Left lung (tissue), 10 donors: ENCODE measurements around the gene MED13. TPM values are rescaled to one million over a fixed set of nuclear protein-coding genes. Genes with fewer than 3 reads are reported as not detected.
"Not testable (repeated sequence)": the region's sequence is repeated elsewhere in the genome, so short reads cannot be mapped to it uniquely, and the experiment has no call there.

Source experiments
- ATAC-seq: fragments of 200-7000 bp; cut with Tn5 transposase; one replicate; pipeline ENCODE4 v1.9.1; 2020; ENCODE audit warnings: moderate library complexity
- DNase-seq, 4 donors: peaks; one replicate each; pipeline ENCODE4 v3.0.0-alpha.2; 2013 to 2020
- H3K27ac ChIP-seq, 2 donors: fragments of 200-600 bp; sonication (generic) in 1 of 2; one replicate each; pipeline versions ENCODE4 v1.5.0 to v1.8.0; 2020 to 2021
- H3K27me3 ChIP-seq, 2 donors: fragments of 200-600 bp; sonication (generic) in 1 of 2; one replicate each; pipeline versions ENCODE4 v1.5.0 to v1.8.0; 2020 to 2021
- H3K36me3 ChIP-seq, 2 donors: fragments of 200-600 bp; sonication (generic) in 1 of 2; one replicate each; pipeline versions ENCODE4 v1.5.0 to v1.8.0; 2020 to 2021
- H3K4me1 ChIP-seq, 2 donors: fragments of 200-600 bp; one replicate each; pipeline ENCODE4 v1.8.0; 2021
- H3K4me3 ChIP-seq, 2 donors: fragments of 200-600 bp; sonication (generic) in 1 of 2; one replicate each; pipeline versions ENCODE4 v1.5.0 to v1.8.0; 2020 to 2021; ENCODE audit warnings: mild to moderate bottlenecking in 1 of 2
- H3K9me3 ChIP-seq, 2 donors: fragments of 200-600 bp; sonication (generic) in 1 of 2; one replicate each; pipeline versions ENCODE4 v1.5.0 to v1.8.0; 2020 to 2021
- CTCF ChIP-seq, 2 donors: fragments of 200-600 bp; sonication (generic) in 1 of 2; IDR thresholded peaks; one replicate each; pipeline versions ENCODE4 v1.5.0 to v1.8.0; 2021; ENCODE audit warnings: antibody characterized with exemption in 2 of 2
- intact Hi-C, 2 donors: fragments of 100-400 bp; cut with DNase I; formaldehyde crosslinking; loops; one replicate each; pipeline versions ENCODE4 v1.11.2 to v1.14.2; 2022
- polyA plus RNA-seq, 6 donors: library from polyadenylated mRNA; unstranded; fragments of 120-200 nt; gene quantifications; one replicate each; pipeline ENCODE4 v1.2.1, GENCODE V29; 2013; ENCODE audit not compliant: insufficient read length in 6 of 6
- total RNA-seq, 2 donors: library from RNA; stranded (reverse); fragmentation: NEBNext Ultra II Directional; extraction: Animal tissue kit (Norgen Biotek cat#: 25700); gene quantifications; one replicate each; pipeline ENCODE4 v1.2.1, GENCODE V29; 2021
- donor health status: DM: no; HTN: yes; CAD: no.
- donor health status: DM: no; HTN: no; CAD: no.

The MED13 gene
- total and polyA plus RNA-seq, 8 donors: 51.1 to 65.1 (median 53.5) TPM

GRCh38 chr17:62073993-62074392 lies 8.9 kb upstream of the MED13 start:
- Histone ChIP-seq H3K27ac (no peak overlapping the region), H3K9me3 (no peaks in the 10 kb centered on the region), H3K27me3 (no peaks in the 10 kb centered on the region), H3K4me1 (no peaks in the 10 kb centered on the region), H3K4me3 (no peak overlapping the region), H3K36me3 (no peaks in the 10 kb centered on the region)
- intact Hi-C loops: no loop called here
- ATAC-seq (no peak), DNase-seq (no peak)
- no peak for TF ChIP-seq CTCF (IDR thresholded peaks at IDR 0.05)

- H3K9me3 ChIP-seq, H3K36me3 ChIP-seq, H3K4me3 ChIP-seq, H3K27ac ChIP-seq, ATAC-seq, DNase-seq, H3K27me3 ChIP-seq, intact Hi-C loops, H3K4me1 ChIP-seq: not testable (repeated sequence)
Measured at GRCh38 chr17:62072855-62073254, 7.8 kb upstream of the MED13 start.

GRCh38 chr17:62070900-62071299 lies 5.8 kb upstream of the MED13 start:
- no peak for TF ChIP-seq CTCF (IDR thresholded peaks at IDR 0.05)
- no peak for ATAC-seq
- Histone ChIP-seq H3K4me1 (no peaks in the 10 kb centered on the region), H3K36me3 (no peaks in the 10 kb centered on the region), H3K9me3 (no peaks in the 10 kb centered on the region), H3K27ac (no peak overlapping the region), H3K4me3 (no peak overlapping the region), H3K27me3 (no peaks in the 10 kb centered on the region)
- no peak for DNase-seq
- intact Hi-C loops: no loop called here

GRCh38 chr17:62067165-62068145 lies 2.4 kb upstream of the MED13 start:
- DNase-seq (no peak), ATAC-seq (no peak)
- H3K27me3 ChIP-seq: no peaks in the 10 kb centered on the region
- no peak overlapping the region for H3K27ac ChIP-seq
- intact Hi-C loops: no loop called here
- TF ChIP-seq CTCF (IDR thresholded peaks at IDR 0.05): no peak
- H3K4me1 ChIP-seq: peaks cover 9 to 20% of the 10 kb centered on the region in 2 donors
- no peak overlapping the region for H3K4me3 ChIP-seq
- H3K9me3 ChIP-seq: no peaks in the 10 kb centered on the region
- H3K36me3 ChIP-seq: no peaks in the 10 kb centered on the region

GRCh38 chr17:62065611-62066468 lies 762 bp upstream of the MED13 start:
- DNase-seq (peak; percentile 97 to 100 (median 99)), ATAC-seq (peak; percentile 97)
- Histone ChIP-seq H3K27ac (peak overlapping the region; percentile 99), H3K4me3 (peak overlapping the region; percentile 90 to 91), H3K36me3 (peaks cover 0 to 6% of the 10 kb centered on the region in 2 donors), H3K27me3 (no peaks in the 10 kb centered on the region), H3K4me1 (peaks cover 14 to 32% of the 10 kb centered on the region in 2 donors), H3K9me3 (no peaks in the 10 kb centered on the region)
- TF ChIP-seq CTCF (IDR thresholded peaks at IDR 0.05): peak; percentile 91 to 92
- intact Hi-C loops: no loop called here
